Right lobe of liver (tissue), 4 donors: ENCODE results near the gene UBAP1L.

Experiments
- CTCF ChIP-seq, 4 donors: fragments of 200-600 bp in 3 of 4; fragments of 450-650 bp in 1 of 4; IDR thresholded peaks; one replicate each; pipeline versions ENCODE4 v1.5.1 to v1.8.0; 2016 to 2022; ENCODE audit warnings: antibody characterized with exemption in 4 of 4, mild to moderate bottlenecking in 2 of 4
- POLR2A ChIP-seq: fragments of 450-650 bp; IDR thresholded peaks from one replicate; pipeline ENCODE4 v1.6.1; 2017; ENCODE audit warnings: antibody characterized with exemption, mild to moderate bottlenecking
- donor health status: DM: no; HTN: no; CAD: no.
- donor health status: DM: no; HTN: no; CAD: no.
- donor health status: DM: no; HTN: yes; CAD: no.

GRCh38 chr15:65147902-65148301 lies 32.9 kb upstream of the UBAP1L start:
- TF ChIP-seq CTCF (IDR thresholded peaks at IDR 0.05), result no peak
- no peak for TF ChIP-seq POLR2A
